ENCODE measurements around the gene SNAPC2.

SNAPC2 gene

DNA sequence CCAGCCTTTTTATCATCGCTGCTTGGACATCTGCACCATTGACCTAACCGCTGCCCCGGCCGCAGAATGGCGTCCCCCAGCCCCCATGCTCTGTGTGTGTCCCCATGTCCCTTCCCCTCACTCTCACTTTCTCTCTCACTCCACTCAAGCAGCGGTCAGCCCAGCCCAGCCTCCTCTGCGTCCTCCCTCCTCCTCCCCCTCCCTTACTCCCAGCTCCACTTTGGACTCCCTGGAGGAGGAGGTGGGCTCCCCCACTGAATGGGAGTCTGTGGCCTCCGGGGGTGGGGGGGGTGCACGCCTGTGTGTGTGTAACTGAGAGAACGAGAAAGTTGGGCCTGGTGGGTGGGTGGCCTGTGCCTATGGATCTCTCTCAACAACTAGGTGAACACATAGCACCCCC is 14.3 kb upstream of the SNAPC2 start:
- H3K4me3 ChIP-seq (replicated peaks; ENCODE audit: low read depth, low read length): no peak overlapping the region
- TF ChIP-seq, protein P1, sequence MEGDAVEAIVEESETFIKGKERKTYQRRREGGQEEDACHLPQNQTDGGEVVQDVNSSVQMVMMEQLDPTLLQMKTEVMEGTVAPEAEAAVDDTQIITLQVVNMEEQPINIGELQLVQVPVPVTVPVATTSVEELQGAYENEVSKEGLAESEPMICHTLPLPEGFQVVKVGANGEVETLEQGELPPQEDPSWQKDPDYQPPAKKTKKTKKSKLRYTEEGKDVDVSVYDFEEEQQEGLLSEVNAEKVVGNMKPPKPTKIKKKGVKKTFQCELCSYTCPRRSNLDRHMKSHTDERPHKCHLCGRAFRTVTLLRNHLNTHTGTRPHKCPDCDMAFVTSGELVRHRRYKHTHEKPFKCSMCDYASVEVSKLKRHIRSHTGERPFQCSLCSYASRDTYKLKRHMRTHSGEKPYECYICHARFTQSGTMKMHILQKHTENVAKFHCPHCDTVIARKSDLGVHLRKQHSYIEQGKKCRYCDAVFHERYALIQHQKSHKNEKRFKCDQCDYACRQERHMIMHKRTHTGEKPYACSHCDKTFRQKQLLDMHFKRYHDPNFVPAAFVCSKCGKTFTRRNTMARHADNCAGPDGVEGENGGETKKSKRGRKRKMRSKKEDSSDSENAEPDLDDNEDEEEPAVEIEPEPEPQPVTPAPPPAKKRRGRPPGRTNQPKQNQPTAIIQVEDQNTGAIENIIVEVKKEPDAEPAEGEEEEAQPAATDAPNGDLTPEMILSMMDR (IDR thresholded peaks at IDR 0.05; ENCODE audit: low read depth, low read length, missing control alignments): no peak
- DNase-seq (ENCODE audit: extremely low read depth, low read depth): no peak

DNA sequence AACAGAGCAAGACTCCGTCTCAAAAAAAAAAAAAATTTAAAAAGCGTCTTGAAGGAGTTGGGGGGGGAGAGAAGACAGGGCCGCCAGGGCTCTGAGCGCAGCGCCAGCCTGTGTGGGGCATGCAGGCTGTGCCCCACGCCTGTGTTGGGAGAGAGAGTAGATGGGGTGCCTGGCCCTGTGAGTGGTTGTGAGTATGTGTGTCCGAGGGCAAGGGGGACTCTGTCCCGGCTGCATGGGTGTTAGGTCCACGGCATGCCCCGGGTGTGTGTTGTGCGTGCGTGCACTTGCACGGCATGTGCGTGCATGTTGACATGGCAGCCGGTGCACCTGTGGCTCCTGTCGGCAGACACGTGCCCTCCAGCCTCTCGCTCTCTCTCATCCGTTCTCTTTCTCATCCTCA is 13.0 kb upstream of the SNAPC2 start:
- DNase-seq (ENCODE audit: extremely low read depth, low read depth): no peak
- H3K4me3 ChIP-seq (replicated peaks; ENCODE audit: low read depth, low read length): no peak overlapping the region
- TF ChIP-seq, protein P1 (IDR thresholded peaks at IDR 0.05; ENCODE audit: low read depth, low read length, missing control alignments): no peak

DNA sequence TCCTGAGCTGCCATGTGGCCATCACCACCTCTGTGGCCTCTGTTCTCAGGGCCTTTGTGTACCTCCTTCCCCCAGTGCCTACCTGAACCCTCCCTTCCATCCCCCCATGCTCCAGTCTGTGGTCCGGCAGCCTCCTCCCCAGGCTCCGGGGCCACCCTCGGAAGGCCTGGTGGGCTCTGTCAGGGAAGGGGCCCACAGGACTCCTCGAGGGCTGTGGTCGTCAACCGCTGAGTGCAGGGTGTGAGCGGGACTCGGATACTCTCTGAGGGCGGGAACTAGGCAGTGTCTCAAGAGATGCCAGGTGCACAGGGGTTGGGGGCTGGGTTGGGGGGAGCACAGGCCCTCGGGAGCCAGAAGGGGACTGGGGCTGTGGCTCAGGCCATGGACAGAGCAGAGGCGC is 12.6 kb upstream of the SNAPC2 start:
- TF ChIP-seq, protein P1 (IDR thresholded peaks at IDR 0.05; ENCODE audit: low read depth, low read length, missing control alignments): no peak

DNA sequence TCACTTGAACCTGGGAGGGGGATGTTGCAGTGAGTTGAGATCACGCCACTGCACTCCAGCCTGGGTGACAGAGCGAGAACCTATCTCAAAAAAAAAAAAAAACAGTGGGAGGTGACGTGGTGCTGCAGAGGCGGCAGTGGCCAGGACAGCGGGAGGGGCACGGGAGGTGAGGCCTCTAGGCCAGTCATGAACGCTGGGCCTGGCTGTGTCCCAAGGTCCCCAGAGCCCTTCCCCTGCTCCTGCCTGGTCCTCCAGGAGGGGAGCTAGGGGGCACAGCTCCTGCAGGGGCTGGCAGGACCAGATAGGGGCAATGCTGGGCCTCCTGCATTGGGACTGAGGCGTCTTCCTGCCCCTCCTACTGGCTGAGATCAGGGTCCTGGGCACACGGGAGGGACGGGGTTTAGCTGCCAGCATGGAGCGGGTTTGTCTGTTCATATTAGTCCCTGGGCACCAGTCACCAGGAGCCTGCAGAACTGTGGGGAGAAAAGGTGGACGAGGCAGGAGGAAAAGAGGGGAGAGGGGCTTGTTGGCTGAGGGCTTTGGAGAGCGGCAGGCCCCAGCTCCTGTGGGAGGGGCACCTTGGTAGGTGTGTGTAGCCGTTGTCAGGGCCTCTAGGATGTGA is 11.9 kb upstream of the SNAPC2 start:
- DNase-seq (ENCODE audit: extremely low read depth, low read depth): no peak
- H3K4me3 ChIP-seq (replicated peaks; ENCODE audit: low read depth, low read length): no peak overlapping the region
- TF ChIP-seq, protein P1 (IDR thresholded peaks at IDR 0.05; ENCODE audit: low read depth, low read length, missing control alignments): no peak

More for the DNA sequence above, 12.6 kb upstream of the SNAPC2 start:
- H3K4me3 ChIP-seq (replicated peaks; ENCODE audit: low read depth, low read length): no peak overlapping the region
- DNase-seq (ENCODE audit: extremely low read depth, low read depth): no peak

DNA sequence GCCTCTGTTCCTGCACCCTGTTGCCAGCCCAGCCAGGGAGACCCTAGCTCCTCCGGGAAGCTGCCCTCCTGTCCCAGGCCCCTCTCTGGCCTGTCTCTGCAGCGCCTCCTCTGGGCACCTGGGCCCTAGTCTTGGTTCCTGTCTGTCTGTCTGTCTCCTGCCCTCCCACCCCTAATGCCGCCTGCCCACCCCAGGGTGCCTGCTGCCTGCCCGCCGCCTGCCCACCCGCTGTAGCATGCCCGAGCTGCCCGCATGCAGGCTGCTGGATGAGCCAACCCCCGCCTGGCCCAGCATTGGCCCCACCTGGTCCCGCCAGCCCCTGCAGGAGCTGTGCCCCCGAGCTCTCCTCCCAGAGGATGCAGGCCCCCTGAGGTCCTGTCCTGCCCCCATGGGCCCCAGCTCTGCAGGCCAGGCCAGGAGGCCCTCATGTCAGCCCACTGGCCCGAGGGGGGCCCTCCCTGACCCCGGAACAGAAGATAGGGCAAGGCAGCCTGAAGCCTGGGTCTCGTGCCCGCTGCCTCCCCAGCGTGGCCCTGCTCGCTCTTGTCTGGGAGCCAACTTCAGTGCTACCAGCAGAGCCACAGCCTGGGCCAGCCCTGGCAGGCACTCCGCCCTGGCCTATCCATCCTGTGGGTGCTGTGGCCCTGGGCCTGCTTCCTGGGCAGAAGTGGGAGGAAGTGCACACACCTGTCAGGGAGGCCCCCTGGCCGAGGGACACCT is 11.2 kb upstream of the SNAPC2 start:
- TF ChIP-seq, protein P1 (IDR thresholded peaks at IDR 0.05; ENCODE audit: low read depth, low read length, missing control alignments): no peak
- H3K4me3 ChIP-seq (replicated peaks; ENCODE audit: low read depth, low read length): no peak overlapping the region
- DNase-seq (ENCODE audit: extremely low read depth, low read depth): no peak

DNA sequence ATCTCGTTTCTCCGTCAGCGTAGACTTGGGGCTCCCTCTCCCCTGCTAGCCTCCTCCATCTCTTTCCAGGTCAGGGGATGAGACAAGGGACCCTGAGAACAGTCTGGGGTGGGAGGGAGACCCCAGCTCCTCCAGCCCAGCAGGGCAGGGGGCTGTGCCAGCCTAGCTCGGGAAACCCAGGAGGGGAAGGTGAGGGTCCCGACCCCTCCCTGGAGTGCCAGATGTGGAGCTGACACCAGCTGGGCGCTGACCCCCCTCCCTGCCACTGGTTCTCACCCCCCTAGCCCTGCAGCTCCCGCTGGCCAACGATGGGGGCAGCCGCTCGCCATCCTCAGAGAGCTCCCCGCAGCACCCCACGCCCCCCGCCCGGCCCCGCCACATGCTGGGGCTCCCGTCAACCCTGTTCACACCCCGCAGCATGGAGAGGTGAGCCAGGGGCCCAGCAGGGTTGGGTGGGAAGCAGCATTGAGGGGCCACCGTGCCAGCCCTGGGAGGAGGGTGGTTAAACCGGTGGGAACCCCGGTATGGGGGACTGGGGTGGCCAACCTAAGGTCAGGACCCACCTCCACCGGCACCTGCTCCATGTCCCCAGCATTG is 10.6 kb upstream of the SNAPC2 start:
- no peak for DNase-seq (ENCODE audit: extremely low read depth, low read depth)
- TF ChIP-seq, protein P1 (IDR thresholded peaks at IDR 0.05; ENCODE audit: low read depth, low read length, missing control alignments): no peak
- H3K4me3 ChIP-seq (replicated peaks; ENCODE audit: low read depth, low read length): no peak overlapping the region

Data from HFF-Myc (cell line).